Smooth muscle cell (in vitro differentiated cells): Measurements from ENCODE around the gene GUCD1. TPM values are rescaled to one million over a fixed set of nuclear protein-coding genes. Genes with fewer than 3 reads are reported as not detected.
"Not testable (repeated sequence)": the region's sequence is repeated elsewhere in the genome, so short reads cannot be mapped to it uniquely, and the experiment has no call there.

Source experiments
- DNase-seq: peaks from one replicate; lab custom pipeline; 2025; ENCODE audit not compliant: unreplicated experiment; lab: John Stamatoyannopoulos, UW
- H2AFZ ChIP-seq: fragments of 200-600 bp; sonication (generic); 2 replicates; pipeline ENCODE4 v1.6.0; 2016; ENCODE audit warnings: antibody characterized with exemption, low read depth, mild to moderate bottlenecking
- H3F3A ChIP-seq: fragments of 200-600 bp; sonication (generic); 2 replicates; pipeline ENCODE4 v1.6.0; 2017; ENCODE audit warnings: antibody characterized with exemption, low read depth
- H3K27ac ChIP-seq: fragments of 200-600 bp; sonication (generic); 2 replicates; pipeline ENCODE4 v1.5.1; 2016; ENCODE audit warnings: low read depth, mild to moderate bottlenecking
- H3K27me3 ChIP-seq: fragments of 200-600 bp; sonication (generic); 2 replicates; pipeline ENCODE4 v1.6.1; 2016; ENCODE audit warnings: low read depth, mild to moderate bottlenecking
- H3K36me3 ChIP-seq: fragments of 200-600 bp; sonication (generic); 2 replicates; pipeline ENCODE4 v1.5.1; 2016; ENCODE audit warnings: low read depth
- H3K4me1 ChIP-seq: fragments of 200-600 bp; sonication (generic); 2 replicates; pipeline ENCODE4 v1.5.1; 2016; ENCODE audit warnings: low read depth
- H3K4me2 ChIP-seq: fragments of 200-600 bp; sonication (generic); 2 replicates; pipeline ENCODE4 v1.6.0; 2016; ENCODE audit warnings: mild to moderate bottlenecking
- H3K4me3 ChIP-seq: fragments of 200-600 bp; sonication (generic); 2 replicates; pipeline ENCODE4 v1.5.1; 2016; ENCODE audit warnings: mild to moderate bottlenecking
- H3K79me2 ChIP-seq: fragments of 200-600 bp; sonication (generic); 2 replicates; pipeline ENCODE4 v1.6.0; 2016; ENCODE audit warnings: low read depth, mild to moderate bottlenecking
- H3K9ac ChIP-seq: fragments of 200-600 bp; sonication (generic); 2 replicates; pipeline ENCODE4 v1.6.0; 2016; ENCODE audit warnings: low read depth
- H3K9me3 ChIP-seq: fragments of 200-600 bp; sonication (generic); replicated peaks from 2 replicates; pipeline ENCODE4 v1.5.1; 2016; ENCODE audit warnings: low read depth
- H4K20me1 ChIP-seq: fragments of 200-600 bp; sonication (generic); 2 replicates; pipeline ENCODE4 v1.6.0; 2016; ENCODE audit warnings: low read depth
- CTCF ChIP-seq: fragments of 200-600 bp; sonication (generic); IDR thresholded peaks from 2 replicates; pipeline ENCODE4 v1.5.1; 2017; ENCODE audit warnings: borderline replicate concordance, mild to moderate bottlenecking, antibody characterized with exemption; ENCODE audit not compliant: insufficient read depth, poor library complexity, severe bottlenecking
- WGBS: methylation state at CpG from one replicate; pipeline ENCODE4 v1.1.7; 2016; ENCODE audit warnings: low lambda C conversion rate; 5-methylcytosine and 5-hydroxymethylcytosine counted together
- polyA plus RNA-seq: library from polyadenylated mRNA; unstranded; fragments of >200 nt; fragmentation: Nextera tagmentation; extraction: Ambion mirVana; gene quantifications from 2 replicates; pipeline ENCODE4 v1.2.1, GENCODE V29; 2016
- total RNA-seq: library from RNA; depleted of rRNA; stranded (reverse); fragments of >200 nt; gene quantifications from 2 replicates; pipeline ENCODE4 v1.2.3, GENCODE V29; 2014

The GUCD1 gene
- total and polyA plus RNA-seq, 2 experiments from 2014 or later = 54.3 to 56.0 TPM

DNA sequence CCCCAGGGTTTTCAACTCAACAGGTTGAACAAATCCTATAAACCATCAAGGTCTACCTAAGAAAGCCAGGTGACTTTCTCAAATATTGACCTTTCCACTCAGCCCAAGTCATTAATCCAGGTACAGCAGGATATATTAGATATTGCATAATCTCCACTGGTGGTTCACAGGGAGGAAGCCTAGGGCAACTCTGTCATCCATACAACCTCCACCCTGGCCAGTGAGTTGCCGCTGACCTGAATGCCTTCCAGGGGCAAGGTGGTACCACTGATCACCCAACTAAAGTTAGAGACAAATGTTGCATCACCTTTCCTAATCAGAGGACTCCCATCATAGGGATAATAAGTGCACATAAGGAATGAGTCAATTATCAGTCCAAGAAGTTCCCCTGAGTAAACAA lies 22.9 kb downstream of the GUCD1 start:
- no peak for TF ChIP-seq CTCF
- DNase-seq = no peak
- Histone ChIP-seq H3K27me3 (no peaks in the 10 kb centered on the region), H3K4me2 (no peak overlapping the region), H3K36me3 (no peaks in the 10 kb centered on the region), H3K9ac (no peak overlapping the region), H3K27ac (no peak overlapping the region), H4K20me1 (no peaks in the 10 kb centered on the region), H3K4me3 (no peak overlapping the region), H2AFZ (no peak overlapping the region), H3K4me1 (no peaks in the 10 kb centered on the region), H3K79me2 (no peaks in the 10 kb centered on the region), H3F3A (no peaks in the 10 kb centered on the region), H3K9me3 (no peaks in the 10 kb centered on the region)
- WGBS = 97% methylated on average over 1 of the region's 1 CpG

- H3K4me1 ChIP-seq, H3K4me2 ChIP-seq, H3K36me3 ChIP-seq, H4K20me1 ChIP-seq, H2AFZ ChIP-seq, H3F3A ChIP-seq, H3K27me3 ChIP-seq, H3K79me2 ChIP-seq, H3K4me3 ChIP-seq, H3K9me3 ChIP-seq, H3K9ac ChIP-seq, DNase-seq, H3K27ac ChIP-seq: not testable (repeated sequence)
- 75% methylated on average over 3 of the region's 3 CpGs for WGBS
Measured at GRCh38 chr22:24530968-24531367, 24.0 kb downstream of the GUCD1 start.

DNA sequence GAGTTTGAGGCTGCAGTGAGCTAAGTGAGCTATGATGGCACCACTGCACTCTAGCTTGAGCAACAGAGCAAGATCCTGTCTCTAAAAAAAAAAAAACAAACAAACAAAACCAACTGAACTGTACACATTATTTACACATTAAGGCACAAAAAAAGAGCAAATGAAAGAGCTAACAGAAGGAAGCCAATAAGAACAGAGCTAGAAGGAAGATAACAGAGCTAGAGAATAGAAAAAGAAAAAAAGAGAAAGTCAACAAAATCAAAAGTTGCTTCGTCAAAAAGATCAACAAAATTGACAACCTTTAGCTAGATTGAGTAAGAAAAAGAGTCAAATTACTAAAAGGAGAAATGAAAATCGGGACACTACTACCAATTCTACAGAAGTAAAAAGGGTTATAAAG lies 25.0 kb downstream of the GUCD1 start:
- peaks cover under 1% of the 10 kb centered on the region for H3F3A ChIP-seq
- 93% methylated on average over 2 of the region's 2 CpGs for WGBS

GRCh38 chr22:24526191-24526590 lies 28.7 kb downstream of the GUCD1 start:
- Histone ChIP-seq H3K4me3 (no peak overlapping the region), H3K79me2 (no peaks in the 10 kb centered on the region), H3K9ac (no peak overlapping the region), H2AFZ (no peak overlapping the region), H3K27ac (no peak overlapping the region), H3F3A (peaks cover 12% of the 10 kb centered on the region), H3K4me2 (no peak overlapping the region), H3K27me3 (no peaks in the 10 kb centered on the region), H4K20me1 (no peaks in the 10 kb centered on the region), H3K9me3 (no peaks in the 10 kb centered on the region), H3K36me3 (no peaks in the 10 kb centered on the region), H3K4me1 (no peaks in the 10 kb centered on the region)
- DNase-seq = no peak
- 63% methylated on average over 2 of the region's 2 CpGs for WGBS
- TF ChIP-seq CTCF = no peak

More for the DNA sequence above, 25.0 kb downstream of the GUCD1 start:
- Histone ChIP-seq H4K20me1 (no peaks in the 10 kb centered on the region), H3K27ac (no peak overlapping the region), H3K9ac (no peak overlapping the region), H2AFZ (no peak overlapping the region), H3K4me2 (no peak overlapping the region), H3K27me3 (no peaks in the 10 kb centered on the region), H3K36me3 (no peaks in the 10 kb centered on the region), H3K79me2 (no peaks in the 10 kb centered on the region), H3K4me3 (no peak overlapping the region), H3K9me3 (no peaks in the 10 kb centered on the region), H3K4me1 (no peaks in the 10 kb centered on the region)
- no peak for TF ChIP-seq CTCF
- DNase-seq = no peak
